HEK293T (cell line): Measurements from ENCODE around the gene NAP1L4.

Experiments used
- CTCF ChIA-PET: fragments of 350-600 bp; formaldehyde crosslinking; extraction: SDS; loops from one replicate; lab custom pipeline; 2021; ENCODE audit warnings: antibody characterized with exemption, inconsistent platforms; lab: Yijun Ruan, JAX
- POLR2A ChIA-PET: fragments of 350-600 bp; formaldehyde crosslinking; extraction: SDS; loops from one replicate; lab custom pipeline; 2020; ENCODE audit warnings: antibody characterized with exemption, inconsistent platforms; lab: Yijun Ruan, JAX
- DNase-seq: peaks from one replicate; pipeline ENCODE4 v3.0.0; 2012; ENCODE audit warnings: mixed read lengths; ENCODE audit errors: extremely low spot score
- ARNT ChIP-seq: fragments of 450-650 bp; IDR thresholded peaks from 2 replicates; pipeline ENCODE4 v1.6.1; 2017; ENCODE audit warnings: mild to moderate bottlenecking
- CTBP1 ChIP-seq: fragments of 450-650 bp; IDR thresholded peaks from 2 replicates; pipeline ENCODE4 v1.6.1; 2016; ENCODE audit warnings: borderline replicate concordance
- ELF4 ChIP-seq: fragments of 450-650 bp; IDR thresholded peaks from 2 replicates; pipeline ENCODE4 v1.6.1; 2017; ENCODE audit warnings: antibody characterized with exemption
- FOXA1 ChIP-seq: fragments of 450-650 bp; IDR thresholded peaks from 2 replicates; pipeline ENCODE4 v1.6.1; 2016; ENCODE audit warnings: mild to moderate bottlenecking
- FOXK2 ChIP-seq: fragments of 450-650 bp; IDR thresholded peaks from 2 replicates; pipeline ENCODE4 v1.6.1; 2016; ENCODE audit warnings: mild to moderate bottlenecking
- FOXM1 ChIP-seq: fragments of 450-650 bp; IDR thresholded peaks from 2 replicates; pipeline ENCODE4 v1.6.1; 2017; ENCODE audit warnings: mild to moderate bottlenecking, borderline replicate concordance
- HDGF ChIP-seq: fragments of 450-650 bp; IDR thresholded peaks from 2 replicates; pipeline ENCODE4 v1.6.1; 2017; ENCODE audit warnings: antibody characterized with exemption, borderline replicate concordance
- L3MBTL2 ChIP-seq: fragments of 450-650 bp; conservative IDR thresholded peaks from 2 replicates; pipeline ENCODE4 v1.6.1; 2016; ENCODE audit warnings: mild to moderate bottlenecking
- LEF1 ChIP-seq: fragments of 450-650 bp; IDR thresholded peaks from 2 replicates; pipeline ENCODE4 v1.6.1; 2017; ENCODE audit warnings: mild to moderate bottlenecking, borderline replicate concordance
- NFRKB ChIP-seq: fragments of 450-650 bp; IDR thresholded peaks from 2 replicates; pipeline ENCODE4 v1.6.1; 2016; ENCODE audit warnings: mild to moderate bottlenecking, moderate library complexity
- PKNOX1 ChIP-seq: fragments of 450-650 bp; IDR thresholded peaks from 2 replicates; pipeline ENCODE4 v1.6.1; 2016
- SP1 ChIP-seq: fragments of 450-650 bp; IDR thresholded peaks from 2 replicates; pipeline ENCODE4 v1.6.1; 2017
- SUZ12 ChIP-seq: fragments of 450-650 bp; IDR thresholded peaks from 2 replicates; pipeline ENCODE4 v1.6.1; 2016; ENCODE audit warnings: mild to moderate bottlenecking
- TARDBP ChIP-seq: fragments of 450-650 bp; IDR thresholded peaks from 2 replicates; pipeline ENCODE4 v1.6.1; 2016
- ZNF384 ChIP-seq: fragments of 450-650 bp; IDR thresholded peaks from 2 replicates; pipeline ENCODE4 v1.6.1; 2016

NAP1L4 gene

GRCh38 chr11:2927121-2927800 lies 64.9 kb downstream of the NAP1L4 start:
- CTCF ChIA-PET, result interaction anchor here (0.6 kb wide), 1 partner anchor 359 kb away, joined by 3 read pairs; no protein-coding TSS in a partner anchor

GRCh38 chr11:2926611-2927051 lies 65.5 kb downstream of the NAP1L4 start:
- TF ChIP-seq FOXK2 (no peak), HDGF (no peak), CTBP1 (no peak), FOXA1 (no peak), PKNOX1 (no peak)
- POLR2A ChIA-PET, result interaction anchor here (1.3 kb wide), 1 partner anchor 66 kb away, joined by 3 read pairs; the partner anchor contains the start of gene NAP1L4
- CTCF ChIA-PET, result interaction anchor here (0.5 kb wide), 1 partner anchor 28 kb away, joined by 3 read pairs; no protein-coding TSS in a partner anchor
- no peak for DNase-seq

More at GRCh38 chr11:2927121-2927800, 64.9 kb downstream of the NAP1L4 start:
- DNase-seq, result no peak
- POLR2A ChIA-PET, result interaction anchor here (1.3 kb wide), 1 partner anchor 65 kb away, joined by 3 read pairs; the partner anchor contains the start of gene NAP1L4
- TF ChIP-seq L3MBTL2 (no peak), SP1 (no peak), CTBP1 (no peak), SUZ12 (no peak), ZNF384 (no peak), FOXA1 (no peak), LEF1 (no peak), HDGF (no peak), NFRKB (no peak), ELF4 (no peak)

- CTCF ChIA-PET, result interaction anchor here (0.7 kb wide), 1 partner anchor 72 kb away, joined by 4 read pairs; no protein-coding TSS in a partner anchor
- DNase-seq, result no peak
- POLR2A ChIA-PET, result interaction anchor here (0.8 kb wide), 1 partner anchor 32 kb away, joined by 3 read pairs; no protein-coding TSS in a partner anchor
- TF ChIP-seq CTBP1, result no peak
- TF ChIP-seq L3MBTL2, result no peak
- no peak for TF ChIP-seq PKNOX1
- no peak for TF ChIP-seq HDGF
- TF ChIP-seq ZNF384, result no peak
- TF ChIP-seq NFRKB, result no peak
- no peak for TF ChIP-seq TARDBP
- TF ChIP-seq FOXK2, result no peak
- no peak for TF ChIP-seq SUZ12
- TF ChIP-seq LEF1, result no peak
- TF ChIP-seq FOXA1, result no peak
- no peak for TF ChIP-seq ARNT
- no peak for TF ChIP-seq FOXM1
These were observed 67.1 kb downstream of the NAP1L4 start for GRCh38 chr11:2924821-2925675.

- no peak for DNase-seq
- POLR2A ChIA-PET, result interaction anchor here (0.8 kb wide), 1 partner anchor 31 kb away, joined by 3 read pairs; no protein-coding TSS in a partner anchor
- TF ChIP-seq NFRKB (no peak), FOXA1 (no peak), PKNOX1 (no peak), L3MBTL2 (no peak), FOXM1 (no peak), ARNT (no peak), SUZ12 (no peak), FOXK2 (no peak)
- CTCF ChIA-PET, result no interaction called here
These were observed 67.7 kb downstream of the NAP1L4 start for GRCh38 chr11:2924381-2924780.

GRCh38 chr11:2923446-2924375 lies 68.4 kb downstream of the NAP1L4 start:
- TF ChIP-seq ZNF384 (no peak), L3MBTL2 (no peak), ARNT (no peak), LEF1 (no peak), NFRKB (no peak), FOXM1 (no peak), HDGF (no peak), SP1 (no peak), SUZ12 (no peak), CTBP1 (no peak)
- ChIA-PET POLR2A (no interaction called here), CTCF (no interaction called here)
- no peak for DNase-seq
